Osteocyte (in vitro differentiated cells): ENCODE measurements around the gene CCSER1. TPM values are rescaled to one million over a fixed set of nuclear protein-coding genes. Genes with fewer than 3 reads are reported as not detected.

Experiments
- DNase-seq: peaks from one replicate; pipeline ENCODE4 v3.0.0; 2021; ENCODE audit warnings: mixed read lengths; ENCODE audit not compliant: unreplicated experiment; ENCODE audit errors: extremely low spot score
- H3K27ac Mint-ChIP-seq: one replicate; pipeline ENCODE4 v1.8.0; 2021; ENCODE audit warnings: mild to moderate bottlenecking, mixed read lengths; ENCODE audit not compliant: unreplicated experiment
- H3K27me3 Mint-ChIP-seq: one replicate; pipeline ENCODE4 v1.8.0; 2021; ENCODE audit warnings: mixed read lengths; ENCODE audit not compliant: unreplicated experiment
- H3K36me3 Mint-ChIP-seq: one replicate; pipeline ENCODE4 v1.8.0; 2021; ENCODE audit warnings: mixed read lengths; ENCODE audit not compliant: unreplicated experiment
- H3K4me1 Mint-ChIP-seq: one replicate; pipeline ENCODE4 v1.8.0; 2021; ENCODE audit warnings: mixed read lengths; ENCODE audit not compliant: unreplicated experiment
- H3K4me3 Mint-ChIP-seq: one replicate; pipeline ENCODE4 v1.8.0; 2021; ENCODE audit warnings: mild to moderate bottlenecking, moderate library complexity, mixed read lengths; ENCODE audit not compliant: unreplicated experiment
- H3K9me3 Mint-ChIP-seq: one replicate; pipeline ENCODE4 v1.8.0; 2021; ENCODE audit warnings: mixed read lengths; ENCODE audit not compliant: unreplicated experiment
- total RNA-seq: library from RNA; stranded (reverse); gene quantifications from 2 replicates; pipeline ENCODE4 v1.2.1, GENCODE V29; 2021
- TF ChIP-seq, protein P1 (sequence below): fragments of 200-600 bp; sonication (generic); IDR thresholded peaks from 2 replicates; pipeline ENCODE4 v1.5.0; 2021; ENCODE audit warnings: antibody characterized with exemption, mild to moderate bottlenecking, moderate library complexity

The CCSER1 gene
- total RNA-seq, 1 donor from 2014 or later: not detected

GRCh38 chr4:90317785-90318184 is 190.6 kb downstream of the CCSER1 start:
- DNase-seq: no peak
- TF ChIP-seq, protein P1, sequence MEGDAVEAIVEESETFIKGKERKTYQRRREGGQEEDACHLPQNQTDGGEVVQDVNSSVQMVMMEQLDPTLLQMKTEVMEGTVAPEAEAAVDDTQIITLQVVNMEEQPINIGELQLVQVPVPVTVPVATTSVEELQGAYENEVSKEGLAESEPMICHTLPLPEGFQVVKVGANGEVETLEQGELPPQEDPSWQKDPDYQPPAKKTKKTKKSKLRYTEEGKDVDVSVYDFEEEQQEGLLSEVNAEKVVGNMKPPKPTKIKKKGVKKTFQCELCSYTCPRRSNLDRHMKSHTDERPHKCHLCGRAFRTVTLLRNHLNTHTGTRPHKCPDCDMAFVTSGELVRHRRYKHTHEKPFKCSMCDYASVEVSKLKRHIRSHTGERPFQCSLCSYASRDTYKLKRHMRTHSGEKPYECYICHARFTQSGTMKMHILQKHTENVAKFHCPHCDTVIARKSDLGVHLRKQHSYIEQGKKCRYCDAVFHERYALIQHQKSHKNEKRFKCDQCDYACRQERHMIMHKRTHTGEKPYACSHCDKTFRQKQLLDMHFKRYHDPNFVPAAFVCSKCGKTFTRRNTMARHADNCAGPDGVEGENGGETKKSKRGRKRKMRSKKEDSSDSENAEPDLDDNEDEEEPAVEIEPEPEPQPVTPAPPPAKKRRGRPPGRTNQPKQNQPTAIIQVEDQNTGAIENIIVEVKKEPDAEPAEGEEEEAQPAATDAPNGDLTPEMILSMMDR: no peak
- peaks cover 10% of the 10 kb centered on the region for H3K9me3 Mint-ChIP-seq
- peaks cover 5% of the 10 kb centered on the region for H3K27me3 Mint-ChIP-seq
- peak overlapping the region; percentile 14 for H3K4me3 Mint-ChIP-seq
- H3K27ac Mint-ChIP-seq: peak overlapping the region; percentile 92
- peaks cover 21% of the 10 kb centered on the region for H3K4me1 Mint-ChIP-seq
- H3K36me3 Mint-ChIP-seq: no peaks in the 10 kb centered on the region

GRCh38 chr4:90318193-90318592 is 191.0 kb downstream of the CCSER1 start:
- Mint-ChIP-seq H3K27me3 (peaks cover 4% of the 10 kb centered on the region), H3K27ac (peak overlapping the region; percentile 92), H3K4me1 (peaks cover 21% of the 10 kb centered on the region), H3K4me3 (peak overlapping the region; percentile 14), H3K36me3 (no peaks in the 10 kb centered on the region), H3K9me3 (peaks cover 10% of the 10 kb centered on the region)
- no peak for DNase-seq
- TF ChIP-seq, protein P1: no peak

DNA sequence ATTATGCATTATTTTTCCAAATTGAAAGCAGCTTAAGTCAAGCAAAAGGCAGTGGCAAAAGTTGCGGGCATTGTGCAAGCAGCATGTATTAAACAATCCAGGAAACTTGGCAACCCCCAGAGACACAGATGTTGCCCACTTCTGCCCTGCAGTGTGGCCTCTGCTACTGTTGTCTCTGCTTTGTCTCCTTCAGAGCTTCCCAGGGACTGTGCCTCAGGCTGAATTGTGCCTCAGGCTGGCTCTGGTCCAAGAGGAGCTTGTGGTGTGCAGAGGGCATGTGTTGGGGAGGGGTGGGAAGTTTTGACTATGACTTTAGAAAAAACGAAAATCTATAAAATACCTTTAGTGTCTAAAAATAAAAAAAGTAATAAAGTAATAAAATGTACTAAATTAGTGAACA is 201.4 kb downstream of the CCSER1 start:
- no peak for DNase-seq
- Mint-ChIP-seq H3K27me3 (no peaks in the 10 kb centered on the region), H3K36me3 (no peaks in the 10 kb centered on the region), H3K9me3 (no peaks in the 10 kb centered on the region), H3K27ac (no peak overlapping the region), H3K4me1 (peaks cover 10% of the 10 kb centered on the region), H3K4me3 (peak overlapping the region; percentile 15)
- TF ChIP-seq, protein P1: no peak

- Mint-ChIP-seq H3K27ac (no peak overlapping the region), H3K36me3 (no peaks in the 10 kb centered on the region), H3K4me3 (no peak overlapping the region), H3K9me3 (no peaks in the 10 kb centered on the region), H3K4me1 (peaks cover 10% of the 10 kb centered on the region), H3K27me3 (no peaks in the 10 kb centered on the region)
- TF ChIP-seq, protein P1: no peak
- DNase-seq: no peak
Observed at GRCh38 chr4:90330546-90330945, 203.4 kb downstream of the CCSER1 start.

GRCh38 chr4:90345549-90346215 is 218.5 kb downstream of the CCSER1 start:
- no peaks in the 10 kb centered on the region for H3K4me1 Mint-ChIP-seq
- TF ChIP-seq, protein P1: no peak
- peaks cover 7% of the 10 kb centered on the region for H3K27me3 Mint-ChIP-seq
- no peaks in the 10 kb centered on the region for H3K36me3 Mint-ChIP-seq
- DNase-seq: no peak
- H3K27ac Mint-ChIP-seq: no peak overlapping the region
- H3K4me3 Mint-ChIP-seq: no peak overlapping the region
- no peaks in the 10 kb centered on the region for H3K9me3 Mint-ChIP-seq
